ENCODE data around the gene PHF23.

DNA sequence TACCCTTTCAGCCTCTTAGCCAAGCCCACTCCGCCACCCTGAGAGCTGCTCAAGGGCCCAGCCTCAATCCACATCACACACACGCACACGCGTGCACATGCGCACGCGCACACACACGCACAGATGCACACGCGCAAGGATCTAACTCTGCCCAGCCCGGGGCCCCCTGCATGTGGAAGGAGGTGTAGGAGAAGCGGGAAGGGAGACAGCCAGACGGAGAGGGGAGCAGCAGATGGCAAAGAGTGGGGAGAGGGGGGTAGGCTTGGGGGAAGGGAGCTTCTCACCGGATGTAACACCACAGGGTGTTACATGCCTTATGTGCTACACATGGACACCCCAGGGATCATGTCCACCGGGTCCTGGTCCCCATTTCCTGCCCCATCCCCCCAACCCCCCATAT, 34.9 kb downstream of the PHF23 start:
- TF ChIP-seq POLR2A (IDR thresholded peaks at IDR 0.05; ENCODE audit: low read length) = no peak
- TF ChIP-seq GATA1 (IDR thresholded peaks at IDR 0.05; ENCODE audit: low read depth, low read length) = no peak

Measured in erythroblast (primary cell).